SK-N-SH treated with all-trans-retinoic acid at 6 μM for 48 hours (cell line): ENCODE measurements around the gene PIEZO1.

Experiments used
- TSHZ2 ChIP-seq: fragments of 250-450 bp; sonication (Bioruptor Pico); IDR thresholded peaks from 2 replicates; pipeline ENCODE4 v1.5.0; 2020; ENCODE audit warnings: mild to moderate bottlenecking, moderate library complexity
- ZFP30 ChIP-seq: fragments of 450-650 bp; formaldehyde crosslinking; IDR thresholded peaks from 2 replicates; pipeline ENCODE4 v1.5.0; 2022; ENCODE audit warnings: mild to moderate bottlenecking, moderate library complexity

- TF ChIP-seq TSHZ2 (CRISPR knock-in tag) (no peak), ZFP30 (CRISPR knock-in tag) (no peak)
These were observed 53.3 kb downstream of the PIEZO1 start for GRCh38 chr16:88731699-88732098.
